Uterus (tissue), 2 donors: Measurements from ENCODE around the gene VIPR2.

Source experiments
- CTCF ChIP-seq, 4 experiments: fragments of 200-600 bp in 2 of 4; fragments of 450-650 bp in 2 of 4; sonication (generic) in 2 of 4; IDR thresholded peaks; one replicate each; pipeline ENCODE4 v1.5.1; 2016 to 2019; ENCODE audit warnings: antibody characterized with exemption in 4 of 4, mild to moderate bottlenecking in 2 of 4, moderate library complexity in 1 of 4
- POLR2A ChIP-seq, 2 donors: fragments of 450-650 bp; IDR thresholded peaks; one replicate each; pipeline ENCODE4 v1.6.1; 2016; ENCODE audit warnings: antibody characterized with exemption in 2 of 2, mild to moderate bottlenecking in 1 of 2, moderate library complexity in 1 of 2

GRCh38 chr7:159112136-159113011 is 32.3 kb downstream of the VIPR2 start:
- TF ChIP-seq CTCF (IDR thresholded peaks at IDR 0.05) (no peak), POLR2A (IDR thresholded peaks at IDR 0.05) (no peak)
